Measurements from ENCODE around the gene MAP3K20. TPM values are rescaled to one million over a fixed set of nuclear protein-coding genes. Genes with fewer than 3 reads are reported as not detected.

MAP3K20 gene
- total and polyA plus RNA-seq, 2 of the 8 experiments (the other 6 are each of a cell fraction or from before 2014, with no cell fraction given): 3.1 to 11.1 TPM

DNA sequence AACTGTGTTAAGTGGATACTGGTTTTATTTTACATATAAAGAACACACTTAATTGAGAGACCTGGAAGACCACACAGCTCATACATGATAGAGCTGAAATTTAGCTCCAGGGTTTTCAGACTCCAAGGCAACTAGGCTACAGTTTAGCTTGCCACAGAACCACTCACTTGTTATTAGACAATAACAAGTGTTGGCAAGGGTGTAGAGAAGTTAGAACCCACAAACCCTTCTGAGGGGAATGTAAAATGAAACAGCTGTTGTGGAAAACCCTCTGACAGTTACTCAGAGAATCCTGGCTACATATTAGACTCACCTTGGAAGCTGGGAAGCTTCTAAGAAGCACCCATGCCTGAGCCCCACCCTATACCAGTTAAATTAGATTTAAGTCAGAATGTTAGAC is 75.3 kb downstream of the MAP3K20 start:
- no peak overlapping the region for H2BK5ac ChIP-seq (ENCODE audit: low read depth, low read length)
- H4K91ac ChIP-seq (replicated peaks; ENCODE audit: insufficient read length, low read length): no peak overlapping the region
- H3K4ac ChIP-seq (replicated peaks; ENCODE audit: insufficient read length, low read depth, low read length): no peak overlapping the region
- H3K4me2 ChIP-seq (ENCODE audit: insufficient read depth in 1 of 2, low read depth in 2 of 2, low read length in 2 of 2): no peak overlapping the region
- H3K56ac ChIP-seq (replicated peaks; ENCODE audit: insufficient read length, low read depth, low read length): no peak overlapping the region
- no peaks in the 10 kb centered on the region for H4K20me1 ChIP-seq (replicated peaks in 1 of 2; ENCODE audit: control insufficient read depth in 1 of 2, insufficient read depth in 2 of 2, low read length in 2 of 2)
- POLR2A ChIA-PET (ENCODE audit: partially characterized antibody): interaction anchor here (1.1 kb wide), 1 partner anchor 33 kb away, joined by 3 read pairs; no protein-coding TSS in a partner anchor
- no peak overlapping the region for H2AFZ ChIP-seq (ENCODE audit: low read length)
- H3K4me1 ChIP-seq (replicated peaks in 1 of 4; ENCODE audit: control insufficient read depth in 3 of 4, insufficient read depth in 4 of 4, low read length in 3 of 4): peaks cover 0 to 2% (median 0%) of the 10 kb centered on the region in 4 experiments; a peak in 2 of 7 replicates
- no peak overlapping the region for H2BK120ac ChIP-seq (replicated peaks; ENCODE audit: low read depth, low read length)
- no peaks in the 10 kb centered on the region for H3K27me3 ChIP-seq (replicated peaks in 1 of 4; ENCODE audit: control insufficient read depth in 3 of 4, extremely low read depth in 1 of 4, insufficient read depth in 3 of 4, low read length in 3 of 4)
- no peak overlapping the region for H3K27ac ChIP-seq (ENCODE audit: low read depth, low read length)
- no peak overlapping the region for H4K5ac ChIP-seq (ENCODE audit: insufficient read length, low read depth, low read length)
- no peak overlapping the region for H2AK5ac ChIP-seq (ENCODE audit: low read depth, low read length)
- no peaks in the 10 kb centered on the region for H3K36me3 ChIP-seq (ENCODE audit: control insufficient read depth in 2 of 4, insufficient read depth in 4 of 4, low read length in 3 of 4)
- DNase-seq (ENCODE audit: low read depth in 1 of 2, low spot score in 2 of 2): no peak
- H2BK20ac ChIP-seq (ENCODE audit: low read length): no peak overlapping the region
- no peaks in the 10 kb centered on the region for H3K23me2 ChIP-seq (ENCODE audit: low read depth, low read length)
- H2BK12ac ChIP-seq (ENCODE audit: low read depth, low read length): no peak overlapping the region
- H3K23ac ChIP-seq (ENCODE audit: insufficient read length): no peak overlapping the region
- H4K8ac ChIP-seq (ENCODE audit: extremely low read depth, insufficient read depth, low read length): no peak overlapping the region
- H2BK15ac ChIP-seq (ENCODE audit: low read length): no peak overlapping the region
- no peaks in the 10 kb centered on the region for H3K79me2 ChIP-seq (ENCODE audit: control insufficient read depth in 1 of 2, insufficient read depth in 2 of 2, low read length in 2 of 2)
- H3K4me3 ChIP-seq (ENCODE audit: extremely low read depth in 1 of 4, insufficient read depth in 2 of 4, low read depth in 3 of 4, low read length in 4 of 4): no peak overlapping the region
- no peak overlapping the region for H3K18ac ChIP-seq (ENCODE audit: extremely low read depth, low read length)
- CTCF ChIA-PET (ENCODE audit: partially characterized antibody): no interaction called here
- peaks cover 2% of the 10 kb centered on the region in 2 experiments; a peak in 2 of 4 replicates for H3K9me3 ChIP-seq (ENCODE audit: insufficient read depth in 2 of 2, low read depth in 1 of 2, low read length in 1 of 2)
- no peak overlapping the region for H3K14ac ChIP-seq (ENCODE audit: insufficient read length)
- H3K79me1 ChIP-seq (ENCODE audit: low read depth, low read length): no peaks in the 10 kb centered on the region
- FAIRE-seq: no peak
- no peak overlapping the region for H3K9ac ChIP-seq (replicated peaks in 1 of 4; ENCODE audit: extremely low read depth in 1 of 4, low read depth in 3 of 4, low read length in 3 of 4)
- no peak for TF ChIP-seq CHD1 (IDR thresholded peaks at IDR 0.05; ENCODE audit: low read depth, low read length)
- TF ChIP-seq JUN (IDR thresholded peaks at IDR 0.05; ENCODE audit: low read depth, low read length): no peak
- TF ChIP-seq SP1 (IDR thresholded peaks at IDR 0.05; ENCODE audit: low read depth, low read length): no peak
- TF ChIP-seq EGR1 (IDR thresholded peaks at IDR 0.05; ENCODE audit: borderline replicate concordance, low read depth, low read length): no peak
- TF ChIP-seq POLR2A (IDR thresholded peaks at IDR 0.05; ENCODE audit: control extremely low read depth in 1 of 2, low read depth in 2 of 2, low read length in 2 of 2): no peak
- no peak for TF ChIP-seq PHF8 (conservative IDR thresholded peaks at IDR 0.05; ENCODE audit: low read depth, low read length)
- TF ChIP-seq CBX8 (IDR thresholded peaks at IDR 0.05; ENCODE audit: borderline replicate concordance, low read depth, low read length): no peak
- TF ChIP-seq, protein P1, sequence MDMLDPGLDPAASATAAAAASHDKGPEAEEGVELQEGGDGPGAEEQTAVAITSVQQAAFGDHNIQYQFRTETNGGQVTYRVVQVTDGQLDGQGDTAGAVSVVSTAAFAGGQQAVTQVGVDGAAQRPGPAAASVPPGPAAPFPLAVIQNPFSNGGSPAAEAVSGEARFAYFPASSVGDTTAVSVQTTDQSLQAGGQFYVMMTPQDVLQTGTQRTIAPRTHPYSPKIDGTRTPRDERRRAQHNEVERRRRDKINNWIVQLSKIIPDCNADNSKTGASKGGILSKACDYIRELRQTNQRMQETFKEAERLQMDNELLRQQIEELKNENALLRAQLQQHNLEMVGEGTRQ (IDR thresholded peaks at IDR 0.05; ENCODE audit: low read length): no peak
- no peak for TF ChIP-seq CHD2 (IDR thresholded peaks at IDR 0.05; ENCODE audit: low read length)
- TF ChIP-seq HDAC2 (IDR thresholded peaks at IDR 0.05; ENCODE audit: borderline replicate concordance in 1 of 2, low read depth in 2 of 2, low read length in 2 of 2): no peak
- no peak for TF ChIP-seq NRF1 (IDR thresholded peaks at IDR 0.05; ENCODE audit: low read depth, low read length)
- TF ChIP-seq, protein P2, sequence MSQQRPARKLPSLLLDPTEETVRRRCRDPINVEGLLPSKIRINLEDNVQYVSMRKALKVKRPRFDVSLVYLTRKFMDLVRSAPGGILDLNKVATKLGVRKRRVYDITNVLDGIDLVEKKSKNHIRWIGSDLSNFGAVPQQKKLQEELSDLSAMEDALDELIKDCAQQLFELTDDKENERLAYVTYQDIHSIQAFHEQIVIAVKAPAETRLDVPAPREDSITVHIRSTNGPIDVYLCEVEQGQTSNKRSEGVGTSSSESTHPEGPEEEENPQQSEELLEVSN (IDR thresholded peaks at IDR 0.05): no peak
- TF ChIP-seq RNF2 (IDR thresholded peaks at IDR 0.05; ENCODE audit: borderline replicate concordance, low read depth, low read length, missing control alignments, poor library complexity, severe bottlenecking): no peak

Measured in H1 (cell line).